ENCODE data around the gene MTURN.
A peak's percentile ranks its signal among the peaks of the same experiment; 100 is the strongest.
"Not testable (repeated sequence)": the region's sequence is repeated elsewhere in the genome, so short reads cannot be mapped to it uniquely, and the experiment has no call there.

The MTURN gene

GRCh38 chr7:30134611-30135300, at the start of gene MTURN:
Gene MTURN (plus strand): TSS chr7:30134986. CDS start chr7:30135137, 151 bp downstream.
- DNase-seq (ENCODE audit: low read depth in 2 of 2): peak; percentile 74 to 76

GRCh38 chr7:30086529-30086928, 48.3 kb upstream of the MTURN start:
- DNase-seq (ENCODE audit: low read depth in 2 of 2): no peak

GRCh38 chr7:30087371-30087770, 47.4 kb upstream of the MTURN start:
- no peak for DNase-seq (ENCODE audit: low read depth in 2 of 2)

- DNase-seq (ENCODE audit: low read depth in 2 of 2): no peak
Observed at GRCh38 chr7:30088362-30088761, 46.4 kb upstream of the MTURN start.

- DNase-seq (ENCODE audit: low read depth in 2 of 2): no peak
Observed at GRCh38 chr7:30090111-30090510, 44.7 kb upstream of the MTURN start.

- no peak for DNase-seq (ENCODE audit: low read depth in 2 of 2)
Observed at GRCh38 chr7:30091491-30091912, 43.3 kb upstream of the MTURN start.

GRCh38 chr7:30091987-30092386, 42.8 kb upstream of the MTURN start:
- no peak for DNase-seq (ENCODE audit: low read depth in 2 of 2)

- no peak for DNase-seq (ENCODE audit: low read depth in 2 of 2)
Observed at GRCh38 chr7:30093420-30093952, 41.3 kb upstream of the MTURN start.

GRCh38 chr7:30098599-30098998, 36.2 kb upstream of the MTURN start:
- DNase-seq (ENCODE audit: low read depth in 2 of 2): not testable (repeated sequence)

- DNase-seq (ENCODE audit: low read depth in 2 of 2): no peak
Observed at GRCh38 chr7:30102281-30102680, 32.5 kb upstream of the MTURN start.

GRCh38 chr7:30104157-30104556, 30.6 kb upstream of the MTURN start:
- DNase-seq (ENCODE audit: low read depth in 2 of 2): no peak

- no peak for DNase-seq (ENCODE audit: low read depth in 2 of 2)
Observed at GRCh38 chr7:30112103-30112713, 22.6 kb upstream of the MTURN start.

- no peak for DNase-seq (ENCODE audit: low read depth in 2 of 2)
Observed at GRCh38 chr7:30113144-30113543, 21.6 kb upstream of the MTURN start.

- DNase-seq (ENCODE audit: low read depth in 2 of 2): no peak
Observed at GRCh38 chr7:30114536-30115238, 20.1 kb upstream of the MTURN start.

GRCh38 chr7:30115709-30116297, 19.0 kb upstream of the MTURN start:
- DNase-seq (ENCODE audit: low read depth in 2 of 2): no peak

- no peak for DNase-seq (ENCODE audit: low read depth in 2 of 2)
Observed at GRCh38 chr7:30116771-30117170, 18.0 kb upstream of the MTURN start.

- DNase-seq (ENCODE audit: low read depth in 2 of 2): no peak
Observed at GRCh38 chr7:30117896-30118295, 16.9 kb upstream of the MTURN start.

GRCh38 chr7:30119890-30120577, 14.8 kb upstream of the MTURN start:
- no peak for DNase-seq (ENCODE audit: low read depth in 2 of 2)

GRCh38 chr7:30133736-30134610, 813 bp upstream of the MTURN start:
- DNase-seq (ENCODE audit: low read depth in 2 of 2): no peak

- DNase-seq (ENCODE audit: low read depth in 2 of 2): peak; percentile 15 to 25
Observed at GRCh38 chr7:30135301-30136116, 723 bp downstream of the MTURN start.

Measured in stimulated activated CD8-positive, alpha-beta memory T cell treated with anti-CD3 and anti-CD28 coated beads, Interleukin-15, amount 100 ng/mL, for 48 hours (primary cell).